HFFc6 (cell line): ENCODE data around the gene RAVER1. TPM values are rescaled to one million over a fixed set of nuclear protein-coding genes. Genes with fewer than 3 reads are reported as not detected.

Experiments
- DNase-seq: peaks from one replicate; pipeline ENCODE4 v3.0.0-alpha.2; 2018
- H3K27ac Mint-ChIP-seq: 2 replicates; pipeline ENCODE4 v1.8.0; 2020; ENCODE audit warnings: mild to moderate bottlenecking, mixed read lengths
- H3K27me3 Mint-ChIP-seq: 2 replicates; pipeline ENCODE4 v1.8.0; 2021; ENCODE audit warnings: mild to moderate bottlenecking, moderate library complexity, mixed read lengths; ENCODE audit not compliant: insufficient read depth
- H3K36me3 Mint-ChIP-seq: 2 replicates; pipeline ENCODE4 v1.8.0; 2021; ENCODE audit warnings: low read depth, mixed read lengths
- H3K4me1 Mint-ChIP-seq: 2 replicates; pipeline ENCODE4 v1.8.0; 2020; ENCODE audit warnings: low read depth, mixed read lengths
- H3K4me3 Mint-ChIP-seq: 2 replicates; pipeline ENCODE4 v1.8.0; 2020; ENCODE audit warnings: mild to moderate bottlenecking, moderate library complexity, mixed read lengths
- H3K9me3 Mint-ChIP-seq: 2 replicates; pipeline ENCODE4 v1.8.0; 2020; ENCODE audit warnings: mild to moderate bottlenecking, mixed read lengths
- total RNA-seq, 6 experiments: library from RNA; stranded (reverse); fragmentation: NEBNext Ultra II Directional; extraction: Animal tissue kit (Norgen Biotek cat#: 25700); gene quantifications; 2 replicates in 1 of 6; 3 replicates in 5 of 6; pipeline ENCODE4 v1.2.3, GENCODE V29; 2021
- TF ChIP-seq, protein P1 (sequence below): fragments of 200-600 bp; sonication (generic); IDR thresholded peaks from 2 replicates; pipeline ENCODE4 v1.5.0; 2021; ENCODE audit warnings: antibody characterized with exemption, mild to moderate bottlenecking

The RAVER1 gene
- total RNA-seq, 6 experiments from 2014 or later: 52.1 to 58.3 (median 55.6) TPM

DNA sequence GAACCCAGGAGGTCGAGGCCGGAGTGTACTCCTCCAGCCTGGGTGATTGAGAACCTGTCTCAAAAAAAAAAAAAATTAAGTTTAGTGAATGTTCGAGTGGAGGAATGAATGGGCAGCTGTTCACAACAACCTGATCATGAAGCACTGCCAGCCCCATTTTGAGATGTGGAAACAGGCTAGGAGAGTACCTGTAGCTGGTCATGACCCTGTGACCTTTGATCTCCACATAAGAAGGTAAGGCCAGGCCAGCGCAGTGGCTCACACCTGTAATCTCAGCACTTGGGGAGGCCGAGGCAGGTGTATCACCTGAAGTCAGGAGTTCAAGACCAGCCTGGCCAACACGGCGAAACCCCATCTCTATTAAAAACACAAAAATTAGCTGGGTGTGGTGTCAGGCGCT is 7.6 kb downstream of the RAVER1 start:
- TF ChIP-seq, protein P1, sequence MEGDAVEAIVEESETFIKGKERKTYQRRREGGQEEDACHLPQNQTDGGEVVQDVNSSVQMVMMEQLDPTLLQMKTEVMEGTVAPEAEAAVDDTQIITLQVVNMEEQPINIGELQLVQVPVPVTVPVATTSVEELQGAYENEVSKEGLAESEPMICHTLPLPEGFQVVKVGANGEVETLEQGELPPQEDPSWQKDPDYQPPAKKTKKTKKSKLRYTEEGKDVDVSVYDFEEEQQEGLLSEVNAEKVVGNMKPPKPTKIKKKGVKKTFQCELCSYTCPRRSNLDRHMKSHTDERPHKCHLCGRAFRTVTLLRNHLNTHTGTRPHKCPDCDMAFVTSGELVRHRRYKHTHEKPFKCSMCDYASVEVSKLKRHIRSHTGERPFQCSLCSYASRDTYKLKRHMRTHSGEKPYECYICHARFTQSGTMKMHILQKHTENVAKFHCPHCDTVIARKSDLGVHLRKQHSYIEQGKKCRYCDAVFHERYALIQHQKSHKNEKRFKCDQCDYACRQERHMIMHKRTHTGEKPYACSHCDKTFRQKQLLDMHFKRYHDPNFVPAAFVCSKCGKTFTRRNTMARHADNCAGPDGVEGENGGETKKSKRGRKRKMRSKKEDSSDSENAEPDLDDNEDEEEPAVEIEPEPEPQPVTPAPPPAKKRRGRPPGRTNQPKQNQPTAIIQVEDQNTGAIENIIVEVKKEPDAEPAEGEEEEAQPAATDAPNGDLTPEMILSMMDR: no peak
- DNase-seq: no peak
- no peaks in the 10 kb centered on the region for H3K9me3 Mint-ChIP-seq
- no peaks in the 10 kb centered on the region for H3K4me1 Mint-ChIP-seq
- peaks cover 12% of the 10 kb centered on the region; the same call in 1 of the 2 replicates for H3K36me3 Mint-ChIP-seq
- H3K4me3 Mint-ChIP-seq: no peak overlapping the region
- no peak overlapping the region for H3K27ac Mint-ChIP-seq
- H3K27me3 Mint-ChIP-seq: no peaks in the 10 kb centered on the region; the same call in none of the 2 replicates

DNA sequence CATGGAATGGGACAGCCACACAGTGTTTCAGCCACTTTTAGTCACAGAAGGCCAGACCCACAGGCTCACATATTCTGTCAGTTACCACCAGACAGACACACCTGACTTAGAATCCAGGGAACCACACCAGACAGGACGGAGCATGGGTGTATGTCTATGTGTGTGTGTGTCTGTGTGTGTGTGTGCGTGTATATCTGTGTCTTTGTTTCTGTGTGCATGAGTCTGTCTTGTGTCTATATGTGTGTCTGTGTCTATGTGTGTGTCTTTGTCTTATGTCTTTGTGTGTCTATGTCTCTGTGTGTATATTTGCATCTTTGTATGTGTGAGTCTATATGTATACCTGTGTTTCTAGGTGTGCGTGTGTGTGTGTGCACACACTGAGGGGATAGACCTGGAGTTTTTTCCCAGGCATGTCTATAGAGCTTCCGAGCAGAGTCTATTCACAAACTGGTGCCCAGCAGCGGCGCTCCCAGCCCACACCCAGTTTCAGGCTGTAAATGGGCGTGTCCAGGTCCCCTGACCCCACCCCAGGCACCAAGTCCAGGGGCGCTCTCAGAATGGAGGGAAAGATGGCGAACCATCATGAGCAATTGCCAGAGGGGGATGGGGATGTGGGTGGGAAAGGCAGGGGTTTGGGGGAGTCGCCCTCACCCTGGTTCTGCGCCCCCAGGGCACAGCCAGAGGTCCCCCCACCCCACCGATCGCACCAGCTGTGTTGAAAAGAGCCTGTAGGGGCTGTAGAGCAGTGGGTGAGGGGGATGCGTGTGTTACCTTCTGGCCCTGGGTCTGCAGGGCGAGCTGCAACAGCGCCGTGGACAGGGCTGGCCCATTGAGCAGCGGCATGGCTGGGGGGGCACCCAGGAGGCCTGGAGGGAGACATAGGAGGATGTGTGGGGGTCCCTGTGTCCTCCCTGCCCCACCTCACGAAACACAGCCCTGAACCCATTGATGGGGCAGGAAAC is 11.2 kb downstream of the RAVER1 start:
- no peaks in the 10 kb centered on the region for H3K9me3 Mint-ChIP-seq
- no peak for DNase-seq
- no peak overlapping the region for H3K27ac Mint-ChIP-seq
- TF ChIP-seq, protein P1: no peak
- H3K4me1 Mint-ChIP-seq: no peaks in the 10 kb centered on the region
- peaks cover 13% of the 10 kb centered on the region; the same call in 1 of the 2 replicates for H3K36me3 Mint-ChIP-seq
- H3K27me3 Mint-ChIP-seq: no peaks in the 10 kb centered on the region; the same call in 1 of the 2 replicates
- H3K4me3 Mint-ChIP-seq: no peak overlapping the region

DNA sequence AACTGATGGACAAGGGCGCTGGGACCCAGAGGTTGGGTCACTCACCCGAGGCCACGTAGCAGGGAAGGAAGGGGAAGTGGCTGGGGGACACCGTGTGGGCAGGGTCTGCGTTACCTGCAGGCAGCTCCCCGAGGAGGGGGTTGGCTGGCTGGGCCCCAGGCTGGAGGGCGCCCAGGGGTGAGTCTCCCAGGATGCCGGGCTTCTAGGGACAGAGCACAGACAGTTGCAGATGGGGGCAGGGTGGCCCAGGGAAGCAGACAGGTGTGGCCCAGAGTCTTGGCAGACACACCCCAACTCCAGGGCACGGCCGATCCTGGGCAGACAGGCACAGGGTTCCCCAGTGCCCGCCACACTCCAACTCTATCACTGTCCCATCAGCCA is 11.9 kb downstream of the RAVER1 start:
- Mint-ChIP-seq H3K27me3 (no peaks in the 10 kb centered on the region; the same call in 1 of the 2 replicates), H3K4me3 (no peak overlapping the region), H3K36me3 (peaks cover 13% of the 10 kb centered on the region; the same call in 1 of the 2 replicates), H3K27ac (no peak overlapping the region), H3K9me3 (no peaks in the 10 kb centered on the region), H3K4me1 (no peaks in the 10 kb centered on the region)
- no peak for DNase-seq
- TF ChIP-seq, protein P1: no peak

DNA sequence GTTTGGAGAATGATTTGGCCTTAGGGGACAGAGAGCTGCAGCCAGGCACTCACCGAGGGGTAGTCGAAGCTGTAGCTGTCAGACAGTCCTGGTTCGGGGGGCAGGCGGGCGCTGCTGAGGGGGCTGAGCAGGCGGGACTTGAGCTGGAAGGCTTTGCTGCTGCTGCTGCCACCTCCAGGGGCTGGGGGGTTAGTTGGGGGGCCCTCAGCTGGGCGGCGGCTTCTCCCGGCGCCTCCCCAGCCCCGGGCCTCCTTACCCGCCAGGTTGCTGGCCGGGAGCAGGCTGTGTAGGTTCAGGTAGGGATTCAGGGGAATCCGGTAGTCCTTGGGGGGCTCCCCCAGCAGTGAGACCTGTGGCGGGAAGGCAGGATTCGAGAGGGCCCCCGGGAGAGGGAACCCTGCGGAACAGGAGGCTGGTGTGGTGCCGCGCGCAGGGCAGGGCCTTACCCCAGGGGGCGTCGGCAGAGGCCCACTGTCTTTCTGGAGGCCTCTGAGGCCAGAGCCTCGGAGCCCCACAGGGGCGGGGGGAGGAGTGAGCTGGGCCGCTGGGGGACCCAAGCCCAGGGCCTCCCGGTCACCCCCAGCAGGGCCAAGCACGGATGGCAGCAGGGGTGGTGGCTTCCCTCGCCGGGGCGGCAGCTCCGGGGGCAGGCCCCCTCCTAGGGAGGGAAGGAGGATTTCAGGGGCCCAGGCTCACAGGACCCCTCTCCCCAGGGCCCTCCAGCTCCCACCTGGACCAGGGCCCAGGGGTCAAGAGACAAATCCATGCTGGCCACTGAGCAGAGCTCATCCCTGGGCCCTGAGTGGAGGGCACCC is 12.5 kb downstream of the RAVER1 start:
- no peak for DNase-seq
- Mint-ChIP-seq H3K27me3 (no peaks in the 10 kb centered on the region; the same call in 1 of the 2 replicates), H3K4me3 (no peak overlapping the region), H3K27ac (no peak overlapping the region), H3K4me1 (peaks cover 6% of the 10 kb centered on the region), H3K9me3 (no peaks in the 10 kb centered on the region), H3K36me3 (peaks cover 13% of the 10 kb centered on the region; the same call in 1 of the 2 replicates)
- TF ChIP-seq, protein P1: no peak

DNA sequence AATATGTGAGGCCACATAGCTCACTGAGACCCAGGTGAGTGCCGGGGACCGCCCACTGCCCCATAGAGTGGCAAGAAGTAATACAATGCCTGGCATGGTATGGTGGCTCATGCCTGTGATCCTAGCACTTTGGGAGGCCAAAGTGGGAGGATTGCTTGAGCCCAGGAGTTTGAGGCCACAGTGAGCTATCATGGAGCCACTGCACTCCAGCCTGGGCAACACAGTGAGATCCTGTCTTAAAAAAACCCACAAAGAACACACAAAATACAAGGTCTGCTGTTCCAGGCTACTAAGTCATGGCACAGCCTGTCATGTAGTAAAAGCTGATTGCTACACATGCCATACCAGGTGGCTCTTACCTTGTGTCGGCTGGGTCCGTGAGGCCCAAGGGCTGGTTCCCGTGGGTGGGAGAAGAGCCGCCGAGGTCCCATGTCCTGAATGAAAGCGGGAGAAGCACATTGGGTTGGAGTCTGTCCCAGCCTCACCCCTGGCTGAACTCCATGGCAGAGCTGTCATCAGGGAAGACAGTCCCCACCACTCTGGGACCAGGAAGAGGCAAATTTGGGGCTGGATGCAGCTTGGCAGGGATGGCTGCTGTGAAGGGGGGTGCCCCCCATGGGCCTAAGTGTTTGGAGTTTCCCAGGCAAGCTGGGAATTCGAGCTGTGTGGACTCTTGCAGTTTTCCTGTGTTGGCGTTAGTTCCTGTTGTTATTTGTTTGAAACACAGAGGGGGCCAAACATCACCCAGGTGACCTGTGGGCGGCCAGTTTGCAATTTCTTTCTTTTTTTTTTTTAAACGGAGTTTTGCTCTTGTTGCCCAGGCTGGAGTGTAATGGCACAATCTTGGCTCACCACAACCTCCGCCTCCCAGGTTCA is 14.3 kb downstream of the RAVER1 start:
- Mint-ChIP-seq H3K4me3 (no peak overlapping the region), H3K27ac (no peak overlapping the region), H3K27me3 (peaks cover 3% of the 10 kb centered on the region), H3K4me1 (peaks cover 21% of the 10 kb centered on the region), H3K36me3 (peaks cover 13% of the 10 kb centered on the region; the same call in 1 of the 2 replicates), H3K9me3 (no peaks in the 10 kb centered on the region)
- no peak for DNase-seq
- TF ChIP-seq, protein P1: no peak
